Effector memory CD4-positive, alpha-beta T cell (primary cell): ENCODE results near the gene NFIX.
A peak's percentile ranks its signal among the peaks of the same experiment; 100 is the strongest.

Source experiments
- DNase-seq, 3 donors: peaks; one replicate each; pipeline ENCODE4 v3.0.0-alpha.2; 2020
- H3K27ac ChIP-seq: 2 replicates; pipeline ENCODE4 v1.7.0; 2013; ENCODE audit warnings: mild to moderate bottlenecking, low read length, moderate library complexity; ENCODE audit not compliant: insufficient read depth, poor library complexity, severe bottlenecking
- H3K27me3 ChIP-seq: replicated peaks from 2 replicates; pipeline ENCODE4 v1.7.0; 2013; ENCODE audit warnings: mild to moderate bottlenecking, low read length; ENCODE audit not compliant: insufficient read depth, control insufficient read depth, poor library complexity, severe bottlenecking
- H3K36me3 ChIP-seq: 2 replicates; pipeline ENCODE4 v1.7.0; 2013; ENCODE audit warnings: mild to moderate bottlenecking, low read length, moderate library complexity; ENCODE audit not compliant: control insufficient read depth, insufficient read depth
- H3K4me1 ChIP-seq: 2 replicates; pipeline ENCODE4 v1.7.0; 2013; ENCODE audit warnings: low read length, mild to moderate bottlenecking; ENCODE audit not compliant: control insufficient read depth, insufficient read depth, poor library complexity, severe bottlenecking
- H3K4me3 ChIP-seq: 2 replicates; pipeline ENCODE4 v1.7.0; 2013; ENCODE audit warnings: low read length, low read depth, mild to moderate bottlenecking; ENCODE audit not compliant: insufficient read depth, poor library complexity, severe bottlenecking
- H3K9me3 ChIP-seq: 2 replicates; pipeline ENCODE4 v1.7.0; 2013; ENCODE audit warnings: mild to moderate bottlenecking, low read length, moderate library complexity; ENCODE audit not compliant: control insufficient read depth

NFIX gene

GRCh38 chr19:13098277-13099072 is 103.2 kb downstream of the NFIX start:
- Histone ChIP-seq H3K27me3 (peaks cover 26% of the 10 kb centered on the region), H3K4me1 (peaks cover 78% of the 10 kb centered on the region), H3K27ac (peak overlapping the region; percentile 85), H3K36me3 (no peaks in the 10 kb centered on the region), H3K4me3 (peak overlapping the region; percentile 40), H3K9me3 (no peaks in the 10 kb centered on the region)
- DNase-seq, result no peak

DNA sequence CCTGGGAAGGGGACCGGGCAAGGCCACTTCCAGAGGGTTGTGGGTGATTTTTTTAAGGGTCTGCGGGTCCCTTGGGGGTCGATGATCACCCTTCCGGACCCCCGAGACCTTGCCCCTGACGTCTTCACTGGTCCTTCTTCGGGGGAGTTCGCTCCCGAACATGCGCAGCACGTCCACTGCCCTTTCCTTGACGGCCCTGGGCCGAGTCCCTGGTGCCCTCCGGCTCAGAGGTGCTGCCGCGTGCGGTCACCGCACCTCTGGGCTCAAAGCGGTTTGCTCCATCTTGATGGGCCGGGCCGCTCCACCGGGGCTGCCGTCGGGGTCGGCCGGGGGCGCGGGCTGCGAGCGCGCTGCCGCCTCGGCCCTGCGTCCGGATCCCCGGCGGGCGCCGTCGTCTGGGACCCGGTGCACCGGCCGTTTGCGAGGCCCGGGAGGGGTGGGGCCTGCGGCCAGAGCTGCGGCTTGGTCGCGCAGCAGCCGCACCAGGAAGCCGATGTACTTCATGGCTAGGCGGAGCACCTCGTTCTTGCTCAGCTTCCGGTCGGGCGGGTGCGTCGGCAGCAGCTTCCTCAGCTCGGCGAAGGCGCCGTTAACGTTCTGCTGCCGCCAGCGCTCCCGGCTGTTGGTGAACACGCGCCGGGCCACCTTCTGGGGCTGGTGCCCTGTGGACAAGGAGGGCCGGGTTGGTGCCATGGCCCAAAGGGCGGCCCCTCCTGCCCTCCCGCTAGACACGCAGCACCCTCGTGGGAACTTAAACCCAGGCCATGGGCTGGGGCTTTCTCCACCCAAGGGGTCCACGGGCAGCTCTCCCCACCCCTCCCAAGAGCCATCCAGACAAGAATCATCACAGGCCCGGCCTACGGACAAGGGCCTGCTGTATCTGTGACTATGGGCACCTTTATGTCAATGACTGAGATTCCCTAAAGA is 104.1 kb downstream of the NFIX start:
- Histone ChIP-seq H3K9me3 (no peaks in the 10 kb centered on the region), H3K27ac (peak overlapping the region; percentile 85), H3K4me1 (peaks cover 85% of the 10 kb centered on the region), H3K27me3 (peaks cover 26% of the 10 kb centered on the region), H3K4me3 (peak overlapping the region; percentile 40), H3K36me3 (no peaks in the 10 kb centered on the region)
- peak; percentile 69 to 72 (median 71) for DNase-seq

GRCh38 chr19:13100031-13100588 is 104.8 kb downstream of the NFIX start:
- Histone ChIP-seq H3K36me3 (no peaks in the 10 kb centered on the region), H3K4me1 (peaks cover 85% of the 10 kb centered on the region), H3K27me3 (peaks cover 26% of the 10 kb centered on the region), H3K9me3 (no peaks in the 10 kb centered on the region), H3K27ac (peak overlapping the region; percentile 85), H3K4me3 (no peak overlapping the region)
- peak in 2 of 3 donors; percentile 59 to 66 for DNase-seq

GRCh38 chr19:13100841-13101589 is 105.7 kb downstream of the NFIX start:
- H3K4me3 ChIP-seq, result peak overlapping the region; percentile 63
- H3K4me1 ChIP-seq, result peaks cover 80% of the 10 kb centered on the region
- peaks cover 19% of the 10 kb centered on the region for H3K27me3 ChIP-seq
- H3K36me3 ChIP-seq, result no peaks in the 10 kb centered on the region
- no peaks in the 10 kb centered on the region for H3K9me3 ChIP-seq
- H3K27ac ChIP-seq, result peak overlapping the region; percentile 40
- DNase-seq, result no peak

- Histone ChIP-seq H3K4me1 (peaks cover 72% of the 10 kb centered on the region), H3K4me3 (peak overlapping the region; percentile 63), H3K27me3 (peaks cover 11% of the 10 kb centered on the region), H3K36me3 (no peaks in the 10 kb centered on the region), H3K9me3 (no peaks in the 10 kb centered on the region), H3K27ac (peak overlapping the region; percentile 65)
- no peak for DNase-seq
Observed at GRCh38 chr19:13101590-13102415, 106.5 kb downstream of the NFIX start.

DNA sequence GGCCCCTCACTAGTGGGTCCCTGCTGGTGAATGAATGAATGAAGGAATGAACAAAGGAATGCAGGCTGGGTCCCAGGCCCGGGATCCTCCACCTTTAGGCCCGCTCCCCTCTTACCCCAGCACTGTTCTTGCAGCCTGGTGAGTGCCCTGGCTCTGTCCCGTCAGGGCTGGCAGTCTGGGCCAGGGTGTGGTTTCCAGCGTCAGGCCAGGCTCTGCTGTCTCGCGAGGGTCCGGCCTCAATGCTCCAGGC is 107.1 kb downstream of the NFIX start:
- peak overlapping the region; percentile 63 for H3K4me3 ChIP-seq

GRCh38 chr19:13102666-13103580 is 107.6 kb downstream of the NFIX start, which contains the start of gene LYL1:
Gene LYL1 (minus strand): TSS chr19:13102858. CDS start chr19:13101171, 1,687 bp downstream.
- no peaks in the 10 kb centered on the region for H3K36me3 ChIP-seq
- H3K9me3 ChIP-seq, result no peaks in the 10 kb centered on the region
- H3K27ac ChIP-seq, result peak within 1 kb of the TSS; percentile 65
- peaks cover under 1% of the 10 kb centered on the region for H3K27me3 ChIP-seq
- H3K4me1 ChIP-seq, result peaks cover 62% of the 10 kb centered on the region
- H3K4me3 ChIP-seq, result peak within 1 kb of the TSS; percentile 63
- no peak for DNase-seq

More for the DNA sequence above, 107.1 kb downstream of the NFIX start:
- Histone ChIP-seq H3K27ac (peak overlapping the region; percentile 65), H3K36me3 (no peaks in the 10 kb centered on the region), H3K27me3 (peaks cover 5% of the 10 kb centered on the region), H3K9me3 (no peaks in the 10 kb centered on the region), H3K4me1 (peaks cover 68% of the 10 kb centered on the region)
- DNase-seq, result no peak

DNA sequence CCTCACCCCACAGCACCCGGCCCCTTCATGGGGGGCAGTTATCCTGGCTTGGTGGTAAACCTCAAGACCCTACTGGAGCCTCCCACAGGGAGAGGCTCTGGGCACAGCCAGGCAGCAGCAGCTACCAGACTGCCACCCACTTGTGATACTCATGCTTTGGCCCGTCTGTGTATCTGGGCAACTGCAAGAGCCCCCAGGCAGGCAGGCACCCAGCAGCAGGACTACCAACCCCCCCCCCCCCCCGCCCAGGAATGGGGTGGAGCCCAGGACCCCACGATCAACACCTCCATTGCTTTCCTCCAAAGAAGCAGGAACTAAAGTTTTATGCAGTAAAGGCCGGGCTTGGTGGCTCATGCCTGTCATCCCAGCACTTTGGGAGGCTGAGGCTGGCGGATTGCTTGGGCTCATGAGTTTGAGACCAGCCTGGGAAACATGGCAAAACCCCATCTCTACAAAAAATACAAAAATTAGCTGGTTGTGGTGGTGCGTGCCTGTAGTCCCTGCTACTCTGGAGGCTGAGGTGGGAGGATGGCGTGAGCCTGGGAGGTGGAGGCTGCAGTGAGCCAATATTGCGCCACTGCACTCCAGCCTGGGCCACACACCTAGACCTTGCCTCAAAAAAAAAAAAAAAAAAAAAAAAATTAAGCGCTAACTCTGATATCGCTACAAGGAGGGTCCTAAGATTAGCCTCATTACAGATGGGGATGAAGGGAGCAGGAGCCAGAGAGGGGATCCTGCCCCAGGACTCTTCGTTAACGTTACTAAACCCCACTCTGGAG is 108.5 kb downstream of the NFIX start:
- Histone ChIP-seq H3K27ac (peak overlapping the region; percentile 66), H3K27me3 (no peaks in the 10 kb centered on the region), H3K36me3 (no peaks in the 10 kb centered on the region), H3K9me3 (no peaks in the 10 kb centered on the region), H3K4me1 (peaks cover 55% of the 10 kb centered on the region), H3K4me3 (peak overlapping the region; percentile 68)
- DNase-seq, result no peak
